ENCODE results near the gene IMPG2.
A peak's percentile ranks its signal among the peaks of the same experiment; 100 is the strongest.
"Not testable (repeated sequence)": the region's sequence is repeated elsewhere in the genome, so short reads cannot be mapped to it uniquely, and the experiment has no call there.

Gene IMPG2

GRCh38 chr3:101320475-101320874 lies at the start of gene IMPG2:
Gene IMPG2 (minus strand): TSS chr3:101320575. CDS start chr3:101320372, 203 bp downstream.
- no peak for DNase-seq (ENCODE audit: low read depth)

GRCh38 chr3:101362406-101362805 lies 42.0 kb upstream of the IMPG2 start:
- no peak for DNase-seq (ENCODE audit: low read depth)

DNA sequence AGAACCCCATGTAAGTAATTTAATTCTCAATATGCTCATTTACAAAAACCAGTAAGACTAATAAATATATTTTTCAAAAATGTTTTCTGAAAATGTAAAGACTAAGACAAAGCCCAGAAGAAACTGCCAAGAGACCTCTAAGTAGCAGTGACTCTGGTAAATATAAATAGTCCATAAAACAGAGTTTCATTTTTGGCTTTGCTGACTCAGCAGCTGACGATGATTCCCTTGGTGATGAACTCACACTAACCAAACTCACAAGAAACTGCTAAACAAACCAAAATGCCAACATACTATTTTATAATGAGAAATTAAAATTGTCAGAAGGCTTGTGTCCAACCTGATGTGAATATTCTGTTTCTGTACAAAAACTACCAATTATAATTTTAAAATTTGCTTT lies 31.5 kb upstream of the IMPG2 start:
- peak; percentile 11 for DNase-seq (ENCODE audit: low read depth)

- DNase-seq (ENCODE audit: low read depth) = peak; percentile 55
Measured at GRCh38 chr3:101340591-101340990, 20.2 kb upstream of the IMPG2 start.

- DNase-seq (ENCODE audit: low read depth) = no peak
Measured at GRCh38 chr3:101333883-101334282, 13.5 kb upstream of the IMPG2 start.

DNA sequence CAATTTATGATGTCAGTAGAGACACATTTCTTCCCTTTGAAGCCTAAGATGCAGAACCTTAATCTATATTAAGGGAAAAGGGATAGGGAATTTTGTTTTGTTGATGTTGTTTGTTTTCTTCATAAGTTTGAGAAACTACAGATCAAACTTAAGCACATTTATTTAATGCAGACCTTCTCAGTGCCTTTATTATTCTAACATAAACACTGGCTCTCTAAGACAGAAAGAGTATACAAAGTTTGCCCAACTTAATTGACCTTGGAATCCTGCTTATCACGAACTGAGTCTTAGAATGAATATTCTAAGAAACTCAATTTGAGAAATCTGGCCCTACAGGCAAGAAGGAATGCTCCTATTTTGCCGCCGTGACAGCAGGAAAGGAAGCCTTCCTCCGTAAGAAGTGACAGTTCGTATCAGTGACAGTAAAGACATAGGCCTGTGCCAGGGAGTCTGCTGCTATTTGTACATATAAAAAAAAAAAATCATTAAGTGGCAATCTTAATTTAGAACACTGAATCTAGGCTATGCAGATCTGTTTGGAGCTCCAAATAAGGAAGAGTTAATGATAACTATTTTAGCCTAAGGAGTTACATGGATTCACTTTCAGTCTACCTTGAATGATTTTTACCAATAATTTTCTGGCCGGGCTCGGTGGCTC lies 8.8 kb upstream of the IMPG2 start:
- no peak for DNase-seq (ENCODE audit: low read depth)

- no peak for DNase-seq (ENCODE audit: low read depth)
Measured at GRCh38 chr3:101325393-101326134, 5.2 kb upstream of the IMPG2 start.

GRCh38 chr3:101319531-101319930 lies 844 bp downstream of the IMPG2 start:
- no peak for DNase-seq (ENCODE audit: low read depth)

DNA sequence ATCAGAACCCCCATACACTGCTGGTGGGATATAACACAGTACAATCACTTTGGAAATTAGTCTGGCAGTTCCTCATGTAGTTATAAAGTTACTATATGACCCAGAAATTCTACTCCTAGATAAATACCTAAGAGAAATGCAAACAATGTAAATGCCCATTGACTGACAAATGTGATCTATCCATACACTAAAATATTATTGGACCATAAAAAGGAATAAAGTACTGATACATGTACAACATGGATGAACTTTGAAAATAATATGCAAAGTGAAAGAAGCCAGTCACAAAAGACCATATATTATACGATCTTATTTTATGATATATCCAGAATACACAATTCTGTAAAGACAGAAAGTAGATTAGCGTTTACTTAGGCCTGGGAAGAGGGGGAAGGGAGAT lies 7.8 kb downstream of the IMPG2 start:
- no peak for DNase-seq (ENCODE audit: low read depth)

DNA sequence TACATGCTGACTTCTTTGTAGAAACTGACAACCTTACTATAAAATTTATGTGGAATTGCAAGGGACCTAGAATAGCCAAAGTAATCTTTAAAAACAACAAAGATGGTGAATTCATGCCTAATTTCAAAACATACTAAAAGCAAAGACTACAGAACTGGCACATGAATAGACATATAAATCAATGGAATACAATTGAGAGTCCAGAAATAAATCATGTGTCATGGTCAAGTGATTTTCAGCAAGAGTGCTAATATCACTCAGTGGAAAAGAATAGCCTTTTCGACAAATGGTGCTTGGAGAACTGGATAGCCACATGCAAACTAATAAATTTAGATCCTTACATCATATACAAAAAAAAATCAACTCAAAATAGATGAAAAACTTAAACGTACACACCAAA lies 8.7 kb downstream of the IMPG2 start:
- no peak for DNase-seq (ENCODE audit: low read depth)

- no peak for DNase-seq (ENCODE audit: low read depth)
Measured at GRCh38 chr3:101310978-101311375, 9.4 kb downstream of the IMPG2 start.

DNA sequence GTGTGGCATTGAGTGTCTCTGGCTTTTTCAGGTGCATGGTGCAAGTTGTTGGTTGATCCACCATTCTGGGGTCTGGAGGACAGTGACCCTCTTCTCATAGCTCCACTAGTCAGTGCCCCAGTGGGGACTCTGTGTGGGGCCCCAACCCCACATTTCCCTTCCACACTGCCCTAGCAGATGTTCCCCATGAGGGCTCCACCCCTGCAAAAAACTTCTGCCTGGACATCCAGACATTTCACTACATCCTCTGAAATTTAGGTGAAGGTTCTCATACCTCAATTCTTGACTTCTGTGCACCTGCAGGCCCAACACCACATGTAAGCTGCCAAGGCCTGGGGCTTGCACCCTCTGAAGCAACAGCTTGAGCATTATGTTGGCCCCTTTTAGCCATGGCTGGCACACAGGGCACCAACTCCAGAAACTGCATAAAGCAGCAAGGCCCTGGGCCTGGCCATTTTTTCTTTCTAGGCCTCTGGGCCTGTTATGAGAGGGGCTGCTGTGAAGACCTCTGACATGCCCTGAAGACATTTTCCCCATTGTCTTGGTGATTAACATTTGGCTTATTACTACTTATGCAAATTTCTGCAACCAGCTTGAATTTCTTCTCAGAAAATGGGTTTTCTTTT lies 12.1 kb downstream of the IMPG2 start:
- not testable (repeated sequence) for DNase-seq (ENCODE audit: low read depth)

- no peak for DNase-seq (ENCODE audit: low read depth)
Measured at GRCh38 chr3:101303836-101304235, 16.5 kb downstream of the IMPG2 start.

- DNase-seq (ENCODE audit: low read depth) = peak; percentile 45
Measured at GRCh38 chr3:101303089-101303731, 17.2 kb downstream of the IMPG2 start.

DNA sequence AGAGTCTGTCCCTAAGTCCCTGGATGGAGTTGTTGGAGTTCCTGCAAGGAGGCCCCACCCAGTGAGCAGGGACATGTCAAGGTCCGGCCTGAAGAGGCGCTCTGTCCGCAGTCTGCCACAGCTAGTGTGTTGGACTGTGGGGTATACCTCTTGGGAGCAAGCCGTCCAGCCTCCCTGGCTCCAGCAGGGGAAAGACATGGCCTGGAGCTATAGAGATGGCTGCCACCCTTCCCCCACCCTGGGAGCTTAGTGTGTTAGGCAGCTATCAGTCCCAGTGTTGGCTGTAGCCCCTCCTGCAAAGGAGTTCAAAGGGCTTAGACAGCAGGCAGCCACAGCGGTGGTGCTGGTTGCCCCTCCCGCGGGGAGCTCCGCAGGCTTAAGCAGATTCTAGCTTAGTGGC lies 20.3 kb downstream of the IMPG2 start:
- DNase-seq (ENCODE audit: low read depth) = no peak

GRCh38 chr3:101292027-101292426 lies 28.3 kb downstream of the IMPG2 start:
- DNase-seq (ENCODE audit: low read depth) = no peak

DNA sequence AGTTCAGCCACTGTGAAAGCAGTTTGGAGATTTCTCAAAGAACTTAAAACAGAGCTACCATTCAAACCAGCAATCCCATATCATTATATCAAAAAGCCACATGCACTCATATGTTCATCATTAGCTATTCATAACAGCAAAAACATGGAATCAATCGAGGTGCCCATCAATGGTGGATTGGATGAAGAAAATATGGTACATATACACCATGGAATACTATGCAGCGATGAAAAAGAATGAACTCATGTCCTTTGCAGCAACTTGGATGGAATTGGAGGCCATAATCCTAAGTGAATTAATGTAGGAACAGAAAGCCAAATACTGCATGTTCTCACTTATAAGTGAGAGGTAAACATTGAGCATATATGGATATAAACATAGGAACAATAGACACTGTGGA lies 32.1 kb downstream of the IMPG2 start:
- DNase-seq (ENCODE audit: low read depth) = no peak

- DNase-seq (ENCODE audit: low read depth) = no peak
Measured at GRCh38 chr3:101284757-101285156, 35.6 kb downstream of the IMPG2 start.

DNA sequence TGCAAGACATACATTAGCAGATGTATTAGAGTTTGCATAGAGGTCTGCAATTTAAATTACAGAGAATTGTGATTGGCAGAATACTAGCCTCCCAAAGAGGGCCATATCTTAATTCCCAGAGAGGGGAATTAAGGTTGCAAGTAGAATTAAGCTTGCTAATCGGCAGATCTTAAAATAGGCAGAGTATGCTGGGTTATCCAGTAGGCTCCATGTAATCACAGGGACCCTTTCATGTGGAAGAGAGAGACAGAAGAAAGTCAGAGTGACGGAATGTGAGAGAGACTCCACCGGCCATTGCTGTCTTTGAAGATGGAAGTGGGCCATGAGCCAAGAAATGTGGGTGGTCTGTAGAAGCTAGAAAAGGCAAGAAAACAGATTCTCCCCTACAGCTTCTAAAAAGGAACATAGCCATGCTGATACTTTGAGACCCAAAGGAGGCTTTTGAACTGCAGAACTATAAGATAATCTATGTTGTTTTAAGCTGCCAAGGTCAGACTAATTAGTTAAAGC lies 38.8 kb downstream of the IMPG2 start:
- no peak for DNase-seq (ENCODE audit: low read depth)

GRCh38 chr3:101279765-101280385 lies 40.5 kb downstream of the IMPG2 start:
- no peak for DNase-seq (ENCODE audit: low read depth)

DNA sequence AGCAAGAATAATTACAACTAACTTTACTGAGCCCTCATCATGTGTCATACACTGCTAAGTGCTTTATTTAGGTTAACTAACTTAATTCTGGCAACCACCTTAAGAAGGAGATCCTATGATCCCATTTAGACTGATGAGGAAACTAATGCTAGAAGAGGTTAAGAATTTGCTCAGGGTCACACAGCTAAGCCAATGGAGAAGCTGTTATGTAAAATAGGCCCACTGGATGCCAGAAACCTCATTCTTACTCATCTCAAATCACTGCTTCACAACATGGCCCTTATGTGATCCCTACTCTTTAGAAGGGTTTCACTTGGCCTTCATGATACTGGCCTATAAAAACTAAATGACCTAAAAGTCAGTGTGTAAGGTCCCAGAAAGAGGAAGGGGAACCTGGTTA lies 41.2 kb downstream of the IMPG2 start:
- peak; percentile 25 for DNase-seq (ENCODE audit: low read depth)

DNA sequence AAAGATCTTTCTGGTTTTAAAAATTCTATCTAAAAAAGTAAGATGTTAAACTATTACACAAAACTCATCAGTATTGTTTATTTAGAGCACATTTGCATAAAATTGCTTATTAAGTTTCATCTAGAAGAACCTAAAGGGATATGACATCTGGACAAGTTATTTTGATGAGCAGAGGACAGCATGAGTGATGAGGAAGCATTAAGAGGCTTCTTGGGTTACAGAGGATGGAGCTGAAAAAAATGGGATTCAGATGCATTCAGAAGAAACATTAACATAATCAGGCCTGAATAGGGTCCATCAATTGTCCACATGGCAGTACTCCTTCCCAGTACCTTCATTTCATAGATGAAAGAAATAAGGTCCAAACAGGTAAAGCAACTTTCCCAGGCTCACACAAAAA lies 41.6 kb downstream of the IMPG2 start:
- DNase-seq (ENCODE audit: low read depth) = no peak
